H1 (cell line): Measurements from ENCODE around the gene TRPT1. TPM values are rescaled to one million over a fixed set of nuclear protein-coding genes. Genes with fewer than 3 reads are reported as not detected.

Experiments
- CTCF ChIA-PET: fragments of 300-600 bp; sonication (Branson Sonifier 250); formaldehyde crosslinking; loops from one replicate; lab custom pipeline; 2021; ENCODE audit not compliant: partially characterized antibody; lab: Charles Lee
- POLR2A ChIA-PET: fragments of 300-600 bp; sonication (Branson Sonifier 250); formaldehyde crosslinking; loops from one replicate; lab custom pipeline; 2021; ENCODE audit warnings: inconsistent platforms; ENCODE audit not compliant: partially characterized antibody; lab: Charles Lee
- DNase-seq, 2 experiments: peaks; one replicate each; pipeline versions ENCODE4 v3.0.0 to v3.0.0-alpha.2; 2010 to 2022; ENCODE audit warnings: low spot score in 2 of 2, low read depth in 1 of 2, mixed read lengths in 1 of 2
- FAIRE-seq: peaks from 2 replicates; lab custom pipeline; 2011; peaks lifted over from hg19 to GRCh38; lab: Jason Lieb, UNC
- H2AFZ ChIP-seq: 2 replicates; pipeline ENCODE4 v1.8.1; 2012; ENCODE audit warnings: low read length, inconsistent platforms
- H2AK5ac ChIP-seq: 2 replicates; pipeline ENCODE4 v1.6.1; 2013; ENCODE audit warnings: low read depth, low read length
- H2BK120ac ChIP-seq: replicated peaks from 2 replicates; pipeline ENCODE3; 2013; ENCODE audit warnings: low read depth, low read length, inconsistent platforms
- H2BK12ac ChIP-seq: 2 replicates; pipeline ENCODE4 v1.6.1; 2013; ENCODE audit warnings: low read depth, low read length
- H2BK15ac ChIP-seq: 2 replicates; pipeline ENCODE4 v1.6.1; 2013; ENCODE audit warnings: low read length
- H2BK20ac ChIP-seq: 2 replicates; pipeline ENCODE4 v1.6.1; 2013; ENCODE audit warnings: low read length
- H2BK5ac ChIP-seq: 2 replicates; pipeline ENCODE4 v1.6.1; 2013; ENCODE audit warnings: low read depth, low read length
- H3K14ac ChIP-seq: 2 replicates; pipeline ENCODE4 v1.6.1; 2013; ENCODE audit warnings: inconsistent platforms; ENCODE audit not compliant: insufficient read length
- H3K18ac ChIP-seq: 2 replicates; pipeline ENCODE4 v1.6.1; 2013; ENCODE audit warnings: low read length; ENCODE audit errors: extremely low read depth
- H3K23ac ChIP-seq: 2 replicates; pipeline ENCODE4 v1.6.1; 2013; ENCODE audit warnings: inconsistent platforms; ENCODE audit not compliant: insufficient read length
- H3K23me2 ChIP-seq: 2 replicates; pipeline ENCODE4 v1.6.1; 2013; ENCODE audit warnings: low read depth, low read length
- H3K27ac ChIP-seq: 2 replicates; pipeline ENCODE4 v1.6.1; 2011; ENCODE audit warnings: low read depth, low read length, inconsistent platforms
- H3K27me3 ChIP-seq, 4 experiments: replicated peaks in 1 of 4; 1 replicate in 1 of 4; 2 replicates in 3 of 4; pipeline versions ENCODE4 v1.6.1 to v1.8.1; 2011 to 2013; ENCODE audit warnings: low read length in 3 of 4, mild to moderate bottlenecking in 3 of 4, inconsistent platforms in 2 of 4, mixed read lengths in 2 of 4, moderate library complexity in 1 of 4; ENCODE audit not compliant: control insufficient read depth in 3 of 4, insufficient read depth in 3 of 4; ENCODE audit errors: extremely low read depth in 1 of 4
- H3K36me3 ChIP-seq, 4 experiments: 2 replicates each; pipeline versions ENCODE4 v1.6.1 to v1.8.1; 2011 to 2013; ENCODE audit warnings: mild to moderate bottlenecking in 4 of 4, low read length in 3 of 4, moderate library complexity in 2 of 4, control low read depth in 1 of 4, inconsistent platforms in 1 of 4; ENCODE audit not compliant: insufficient read depth in 4 of 4, control insufficient read depth in 2 of 4
- H3K4ac ChIP-seq: replicated peaks from 2 replicates; pipeline ENCODE3; 2013; ENCODE audit warnings: low read length, low read depth, mixed read lengths, inconsistent platforms; ENCODE audit not compliant: insufficient read length
- H3K4me1 ChIP-seq, 4 experiments: replicated peaks in 1 of 4; 1 replicate in 1 of 4; 2 replicates in 3 of 4; pipeline versions ENCODE4 v1.6.1 to v1.8.1; 2011 to 2013; ENCODE audit warnings: low read length in 3 of 4, inconsistent platforms in 2 of 4, mixed read lengths in 1 of 4; ENCODE audit not compliant: insufficient read depth in 4 of 4, control insufficient read depth in 3 of 4
- H3K4me2 ChIP-seq, 2 experiments: 2 replicates each; pipeline versions ENCODE4 v1.6.1 to v1.8.1; 2011 to 2013; ENCODE audit warnings: low read depth in 2 of 2, low read length in 2 of 2, control low read depth in 1 of 2, inconsistent platforms in 1 of 2, mild to moderate bottlenecking in 1 of 2; ENCODE audit not compliant: insufficient read depth in 1 of 2
- H3K4me3 ChIP-seq, 4 experiments: fragments of 200-600, 300-600 bp in 1 of 4; sonication (generic), shearing (Covaris generic), sonication (Bioruptor Twin) in 1 of 4; 2 replicates each; pipeline versions ENCODE4 v1.5.1 to v1.8.1; 2011 to 2016; ENCODE audit warnings: low read length in 4 of 4, low read depth in 3 of 4, control low read depth in 2 of 4, inconsistent platforms in 2 of 4, mild to moderate bottlenecking in 2 of 4, mixed read lengths in 1 of 4, moderate library complexity in 1 of 4; ENCODE audit not compliant: insufficient read depth in 2 of 4; ENCODE audit errors: extremely low read depth in 1 of 4
- H3K56ac ChIP-seq: replicated peaks from 2 replicates; pipeline ENCODE3; 2013; ENCODE audit warnings: low read depth, mild to moderate bottlenecking, mixed read lengths, low read length, inconsistent platforms; ENCODE audit not compliant: insufficient read length
- H3K79me1 ChIP-seq: 2 replicates; pipeline ENCODE4 v1.6.1; 2013; ENCODE audit warnings: low read depth, low read length, control low read depth
- H3K79me2 ChIP-seq, 2 experiments: 2 replicates each; pipeline versions ENCODE4 v1.6.1 to v1.8.1; 2012 to 2013; ENCODE audit warnings: low read length in 2 of 2, mild to moderate bottlenecking in 2 of 2, inconsistent platforms in 1 of 2; ENCODE audit not compliant: insufficient read depth in 2 of 2, control insufficient read depth in 1 of 2
- H3K9ac ChIP-seq, 4 experiments: replicated peaks in 1 of 4; 1 replicate in 1 of 4; 2 replicates in 3 of 4; pipeline versions ENCODE4 v1.6.1 to v1.8.1; 2011 to 2013; ENCODE audit warnings: low read depth in 3 of 4, low read length in 3 of 4, control low read depth in 2 of 4, mild to moderate bottlenecking in 2 of 4, moderate library complexity in 2 of 4, inconsistent platforms in 1 of 4; ENCODE audit errors: extremely low read depth in 1 of 4
- H3K9me3 ChIP-seq, 2 experiments: 2 replicates each; pipeline versions ENCODE4 v1.6.1 to v1.8.1; 2012 to 2013; ENCODE audit warnings: mild to moderate bottlenecking in 2 of 2, moderate library complexity in 2 of 2, control low read depth in 1 of 2, inconsistent platforms in 1 of 2, low read depth in 1 of 2, low read length in 1 of 2, mixed read lengths in 1 of 2; ENCODE audit not compliant: insufficient read depth in 2 of 2
- H4K20me1 ChIP-seq, 2 experiments: replicated peaks in 1 of 2; 2 replicates each; pipeline versions ENCODE3 to v1.8.1; 2011 to 2013; ENCODE audit warnings: inconsistent platforms in 2 of 2, low read length in 2 of 2, mild to moderate bottlenecking in 1 of 2; ENCODE audit not compliant: insufficient read depth in 2 of 2, control insufficient read depth in 1 of 2
- H4K5ac ChIP-seq: 2 replicates; pipeline ENCODE4 v1.6.1; 2013; ENCODE audit warnings: low read length, low read depth, mixed read lengths, inconsistent platforms; ENCODE audit not compliant: insufficient read length
- H4K8ac ChIP-seq: 2 replicates; pipeline ENCODE4 v1.8.0; 2013; ENCODE audit warnings: mild to moderate bottlenecking, moderate library complexity, low read length, inconsistent platforms; ENCODE audit not compliant: insufficient read depth; ENCODE audit errors: extremely low read depth
- H4K91ac ChIP-seq: replicated peaks from 2 replicates; pipeline ENCODE3; 2013; ENCODE audit warnings: low read length, mixed read lengths, inconsistent platforms; ENCODE audit not compliant: insufficient read length
- CBX8 ChIP-seq: fragments of 300-800, 300-1000 bp; sonication (generic); IDR thresholded peaks from 2 replicates; pipeline ENCODE4 v1.7.1; 2016; ENCODE audit warnings: low read depth, low read length, borderline replicate concordance
- CHD2 ChIP-seq: IDR thresholded peaks from 2 replicates; pipeline ENCODE4 v1.6.1; 2012; ENCODE audit warnings: low read length, improper control_type of control experiment
- EGR1 ChIP-seq: IDR thresholded peaks from 2 replicates; pipeline ENCODE4 v1.6.1; 2011; ENCODE audit warnings: low read depth, low read length, borderline replicate concordance
- GABPA ChIP-seq: IDR thresholded peaks from 2 replicates; pipeline ENCODE4 v1.6.1; 2011; ENCODE audit warnings: mild to moderate bottlenecking, low read length, moderate library complexity, borderline replicate concordance; ENCODE audit not compliant: insufficient read depth
- KDM4A ChIP-seq: IDR thresholded peaks from one replicate; pipeline ENCODE4 v1.7.1; 2012; ENCODE audit warnings: low read depth, mild to moderate bottlenecking, moderate library complexity, low read length, inconsistent platforms; ENCODE audit not compliant: severe bottlenecking
- MAFK ChIP-seq: IDR thresholded peaks from 2 replicates; pipeline ENCODE4 v1.6.1; 2012; ENCODE audit warnings: low read depth, mild to moderate bottlenecking, improper control_type of control experiment, low read length
- PHF8 ChIP-seq: fragments of 200-600 bp; sonication (generic); conservative IDR thresholded peaks from 2 replicates; pipeline ENCODE4 v1.7.1; 2012; ENCODE audit warnings: low read depth, mild to moderate bottlenecking, inconsistent platforms, low read length, moderate library complexity
- POLR2A ChIP-seq, 2 experiments: IDR thresholded peaks; 1 replicate in 1 of 2; 2 replicates in 1 of 2; pipeline ENCODE4 v1.6.1; 2011; ENCODE audit warnings: low read depth in 2 of 2, low read length in 2 of 2, mild to moderate bottlenecking in 2 of 2; ENCODE audit errors: control extremely low read depth in 1 of 2
- POU5F1 ChIP-seq: IDR thresholded peaks from 2 replicates; pipeline ENCODE4 v1.6.1; 2011; ENCODE audit warnings: low read depth, mild to moderate bottlenecking, low read length, moderate library complexity
- TAF7 ChIP-seq: optimal IDR thresholded peaks from 2 replicates; pipeline ENCODE3; 2011; ENCODE audit warnings: low read depth, mild to moderate bottlenecking, inconsistent platforms, low read length, moderate library complexity, borderline replicate concordance
- WGBS, 2 experiments: shearing (Covaris generic) in 1 of 2; methylation state at CpG; one replicate each; pipeline versions ENCODE4 v1.1.6 to v1.1.7; 2013 to 2015; ENCODE audit warnings: low lambda C conversion rate in 2 of 2, mixed read lengths in 2 of 2, inconsistent platforms in 1 of 2, low coverage in 1 of 2, missing lambda C conversion rate in 1 of 2; ENCODE audit not compliant: insufficient replicate concordance in 2 of 2, insufficient coverage in 1 of 2, insufficient read length in 1 of 2; ENCODE audit errors: extremely low coverage in 1 of 2, missing lambda C conversion rate in 1 of 2; 5-methylcytosine and 5-hydroxymethylcytosine counted together
- polyA plus RNA-seq, 7 experiments: library from polyadenylated mRNA; depleted of rRNA in 3 of 7; stranded (reverse) in 5 of 7; unstranded in 2 of 7; fragments of >200 nt in 5 of 7; fragments of 200-250 nt in 2 of 7; gene quantifications; 1 replicate in 5 of 7; 2 replicates in 1 of 7; 4 replicates in 1 of 7; pipeline versions ENCODE4 v1.2.1 to v1.2.3, GENCODE V29; 2011 to 2013; ENCODE audit warnings: missing spikeins in 2 of 7, mixed read lengths in 2 of 7
- total RNA-seq: library from RNA; stranded (reverse); fragmentation: NEBNext Ultra II Directional; extraction: Animal tissue kit (Norgen Biotek cat#: 25700); gene quantifications from 2 replicates; pipeline ENCODE4 v1.2.1, GENCODE V29; 2021
- TF ChIP-seq, protein P1 (sequence below): IDR thresholded peaks from 2 replicates; pipeline ENCODE4 v1.6.1; 2012; ENCODE audit warnings: low read length, inconsistent platforms

Gene TRPT1
- total and polyA plus RNA-seq, 2 of the 8 experiments (the other 6 are each of a cell fraction or from before 2014, with no cell fraction given): 34.5 to 74.6 TPM

DNA sequence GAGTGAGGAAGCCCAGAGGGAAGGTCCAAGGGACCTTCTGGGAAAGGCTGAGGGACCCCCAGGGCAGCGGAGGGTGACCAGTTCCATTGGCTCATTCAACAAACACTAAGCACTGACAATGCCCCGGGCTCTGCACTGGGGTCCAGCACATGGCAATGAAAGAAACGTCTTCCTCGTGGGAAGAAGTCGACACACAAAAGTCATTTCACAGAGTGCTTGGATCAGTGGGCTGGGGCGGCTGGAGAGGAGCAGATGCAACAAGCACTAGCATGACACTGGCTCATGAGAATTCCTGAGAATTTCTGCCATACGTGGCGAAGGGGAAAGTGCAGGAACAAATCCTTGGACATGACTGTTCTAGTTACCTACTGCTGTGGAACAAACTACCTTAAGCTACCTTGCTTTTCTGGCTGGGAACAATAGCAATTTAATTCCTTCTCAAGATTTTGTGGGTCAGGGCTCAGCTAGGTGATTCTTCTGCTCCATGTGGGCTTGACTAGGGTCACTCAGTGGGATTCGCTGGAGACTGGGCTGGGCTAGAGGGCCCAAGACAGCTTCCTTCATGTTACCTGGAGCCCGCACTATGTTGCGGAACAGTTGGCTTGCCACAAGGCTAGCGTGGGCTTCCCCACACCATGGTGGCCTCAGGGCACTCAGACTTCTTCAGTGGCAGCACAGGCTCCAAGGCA is 46.9 kb downstream of the TRPT1 start:
- no peak overlapping the region for H2BK12ac ChIP-seq
- H3K79me2 ChIP-seq: peaks cover 0 to 14% of the 10 kb centered on the region in 2 experiments; a peak in 2 of 4 replicates
- H4K5ac ChIP-seq: no peak overlapping the region
- no peak overlapping the region for H2BK20ac ChIP-seq
- H4K20me1 ChIP-seq: peaks cover 1 to 10% of the 10 kb centered on the region in 2 experiments
- H3K4ac ChIP-seq: no peak overlapping the region
- no peak overlapping the region for H3K18ac ChIP-seq
- no peak overlapping the region for H3K4me3 ChIP-seq
- CTCF ChIA-PET: interaction anchor here (0.6 to 1.3 kb wide), 4 partner anchors 9 to 140 kb away, joined by 3 to 4 read pairs (median 3); no protein-coding TSS in a partner anchor
- H4K91ac ChIP-seq: no peak overlapping the region
- no peak overlapping the region for H4K8ac ChIP-seq
- H3K23me2 ChIP-seq: no peaks in the 10 kb centered on the region
- DNase-seq (no peak), FAIRE-seq (no peak)
- H2BK15ac ChIP-seq: no peak overlapping the region
- peaks cover 0 to 7% (median under 1%) of the 10 kb centered on the region in 4 experiments; a peak in 2 of 8 replicates for H3K36me3 ChIP-seq
- no peaks in the 10 kb centered on the region for H3K27me3 ChIP-seq
- no peak overlapping the region for H2BK120ac ChIP-seq
- no peak for TF ChIP-seq TAF7
- TF ChIP-seq, protein P1, sequence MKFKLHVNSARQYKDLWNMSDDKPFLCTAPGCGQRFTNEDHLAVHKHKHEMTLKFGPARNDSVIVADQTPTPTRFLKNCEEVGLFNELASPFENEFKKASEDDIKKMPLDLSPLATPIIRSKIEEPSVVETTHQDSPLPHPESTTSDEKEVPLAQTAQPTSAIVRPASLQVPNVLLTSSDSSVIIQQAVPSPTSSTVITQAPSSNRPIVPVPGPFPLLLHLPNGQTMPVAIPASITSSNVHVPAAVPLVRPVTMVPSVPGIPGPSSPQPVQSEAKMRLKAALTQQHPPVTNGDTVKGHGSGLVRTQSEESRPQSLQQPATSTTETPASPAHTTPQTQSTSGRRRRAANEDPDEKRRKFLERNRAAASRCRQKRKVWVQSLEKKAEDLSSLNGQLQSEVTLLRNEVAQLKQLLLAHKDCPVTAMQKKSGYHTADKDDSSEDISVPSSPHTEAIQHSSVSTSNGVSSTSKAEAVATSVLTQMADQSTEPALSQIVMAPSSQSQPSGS: no peak
- TF ChIP-seq EGR1: no peak
- no peak for TF ChIP-seq KDM4A
- TF ChIP-seq PHF8: no peak
- TF ChIP-seq GABPA: no peak
- no peak for TF ChIP-seq POLR2A (IDR thresholded peaks at IDR 0.05; ENCODE audit: control extremely low read depth in 1 of 2, low read depth in 2 of 2, low read length in 2 of 2)
- TF ChIP-seq MAFK: no peak
- no peak for TF ChIP-seq POU5F1
- TF ChIP-seq CBX8: no peak
- no peak for TF ChIP-seq CHD2
- H3K4me2 ChIP-seq: no peak overlapping the region
- no peak overlapping the region for H2AK5ac ChIP-seq
- WGBS, 2 experiments: 89% methylated on average over 12 of the region's 12 CpGs; no CpG with 5 or more reads in 1 of the 2 experiments
- no peak overlapping the region for H3K56ac ChIP-seq
- no peak overlapping the region for H2BK5ac ChIP-seq
- H3K9me3 ChIP-seq: 0 out of 4 replicates have a peak, but pooled peaks cover under 1% of the 10 kb centered on the region in 2 experiments
- H2AFZ ChIP-seq: no peak overlapping the region
- POLR2A ChIA-PET: interaction anchor here (1.8 to 4.2 kb wide), 3 partner anchors 9 to 14 kb away, joined by 5 to 33 read pairs (median 8); partner anchors contain the start of gene MACROD1
- H3K4me1 ChIP-seq: peaks cover 0 to 9% (median 1%) of the 10 kb centered on the region in 4 experiments; a peak in 6 of 7 replicates
- no peak overlapping the region for H3K9ac ChIP-seq
- no peak overlapping the region for H3K14ac ChIP-seq
- no peaks in the 10 kb centered on the region; the same call in 1 of the 2 replicates for H3K79me1 ChIP-seq
- no peak overlapping the region for H3K27ac ChIP-seq
- no peak overlapping the region for H3K23ac ChIP-seq
